Esophagus squamous epithelium (tissue), 5 donors: ENCODE data around the gene SLC36A2. TPM values are rescaled to one million over a fixed set of nuclear protein-coding genes. Genes with fewer than 3 reads are reported as not detected.

Experiments
- DNase-seq: peaks from one replicate; lab custom pipeline; 2025; lab: John Stamatoyannopoulos, UW
- H3K27ac ChIP-seq, 4 donors: fragments of 200-600 bp; sonication (generic); one replicate each; pipeline ENCODE4 v1.5.1; 2016 to 2019; ENCODE audit warnings: mild to moderate bottlenecking in 1 of 4
- H3K27me3 ChIP-seq, 4 donors: fragments of 200-600 bp; sonication (generic); 1 replicate in 3 of 4; 2 replicates in 1 of 4; pipeline versions ENCODE4 v1.5.1 to v1.6.0; 2017 to 2021; ENCODE audit warnings: antibody characterized with exemption in 1 of 4
- H3K36me3 ChIP-seq, 3 donors: fragments of 200-600 bp; sonication (generic); one replicate each; pipeline ENCODE4 v1.5.1; 2016 to 2019
- H3K4me1 ChIP-seq, 3 donors: fragments of 200-600 bp; sonication (generic); one replicate each; pipeline ENCODE4 v1.5.1; 2017 to 2019
- H3K4me3 ChIP-seq, 4 donors: fragments of 200-600 bp; sonication (generic); 1 replicate in 3 of 4; 2 replicates in 1 of 4; pipeline ENCODE4 v1.5.1; 2016 to 2019; ENCODE audit warnings: mild to moderate bottlenecking in 2 of 4, moderate library complexity in 1 of 4
- H3K9me3 ChIP-seq, 3 donors: fragments of 200-600 bp; sonication (generic); one replicate each; pipeline ENCODE4 v1.5.1; 2016 to 2019
- CTCF ChIP-seq, 6 experiments: fragments of 450-650 bp in 4 of 6; fragments of 200-600 bp in 2 of 6; sonication (generic) in 2 of 6; IDR thresholded peaks; one replicate each; pipeline ENCODE4 v1.5.1; 2016 to 2019; ENCODE audit warnings: antibody characterized with exemption in 6 of 6, mild to moderate bottlenecking in 4 of 6, moderate library complexity in 4 of 6
- POLR2A ChIP-seq, 4 donors: fragments of 450-650 bp; IDR thresholded peaks; one replicate each; pipeline ENCODE4 v1.6.1; 2017; ENCODE audit warnings: antibody characterized with exemption in 4 of 4, mild to moderate bottlenecking in 4 of 4, moderate library complexity in 3 of 4
- WGBS, 2 donors: methylation state at CpG; one replicate each; pipeline ENCODE4 v1.1.5; 2018; 5-methylcytosine and 5-hydroxymethylcytosine counted together
- intact Hi-C: fragments of 100-400 bp; cut with DNase I; formaldehyde crosslinking; loops from one replicate; pipeline ENCODE4 v1.15.0; 2022
- total RNA-seq, 4 donors: library from RNA; depleted of rRNA; stranded (reverse); fragments of >200 nt; gene quantifications; one replicate each; pipeline ENCODE4 v1.1.0, GENCODE V29; 2016
- donor health status: DM: yes; HTN: yes; CAD: no.

Gene SLC36A2
- total RNA-seq, 4 donors from 2014 or later, result not detected

DNA sequence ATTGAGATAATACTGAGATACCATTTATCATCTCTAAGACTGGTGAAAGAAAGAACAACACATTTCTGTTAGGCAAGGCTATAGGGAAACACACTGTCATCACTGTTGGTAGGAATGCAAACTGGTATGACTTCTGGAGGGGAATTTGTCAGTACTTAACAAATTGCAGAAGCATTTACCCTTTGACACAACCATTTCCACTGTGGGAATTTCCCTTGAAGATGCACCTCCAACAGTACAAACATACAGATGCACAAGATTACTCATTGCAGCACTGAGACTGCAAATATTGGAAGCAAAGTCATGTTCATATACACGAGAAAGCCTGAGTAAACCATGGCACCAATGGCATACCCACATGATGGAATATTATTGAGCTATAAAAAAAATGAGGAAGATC, 76.8 kb downstream of the SLC36A2 start:
- no peak for DNase-seq
- no peak overlapping the region for H3K4me3 ChIP-seq
- intact Hi-C loops, result no loop called here
- 21 to 43% methylated on average over 1 of the region's 1 CpG for WGBS, 2 donors
- no peaks in the 10 kb centered on the region for H3K27me3 ChIP-seq
- no peak overlapping the region for H3K27ac ChIP-seq
- TF ChIP-seq POLR2A (IDR thresholded peaks at IDR 0.05), result no peak
- no peak for TF ChIP-seq CTCF (IDR thresholded peaks at IDR 0.05)
- peaks cover 0 to 15% (median 0%) of the 10 kb centered on the region in 3 donors for H3K4me1 ChIP-seq
- H3K36me3 ChIP-seq, result peaks cover 0 to 62% (median 21%) of the 10 kb centered on the region in 3 donors
- no peaks in the 10 kb centered on the region for H3K9me3 ChIP-seq

DNA sequence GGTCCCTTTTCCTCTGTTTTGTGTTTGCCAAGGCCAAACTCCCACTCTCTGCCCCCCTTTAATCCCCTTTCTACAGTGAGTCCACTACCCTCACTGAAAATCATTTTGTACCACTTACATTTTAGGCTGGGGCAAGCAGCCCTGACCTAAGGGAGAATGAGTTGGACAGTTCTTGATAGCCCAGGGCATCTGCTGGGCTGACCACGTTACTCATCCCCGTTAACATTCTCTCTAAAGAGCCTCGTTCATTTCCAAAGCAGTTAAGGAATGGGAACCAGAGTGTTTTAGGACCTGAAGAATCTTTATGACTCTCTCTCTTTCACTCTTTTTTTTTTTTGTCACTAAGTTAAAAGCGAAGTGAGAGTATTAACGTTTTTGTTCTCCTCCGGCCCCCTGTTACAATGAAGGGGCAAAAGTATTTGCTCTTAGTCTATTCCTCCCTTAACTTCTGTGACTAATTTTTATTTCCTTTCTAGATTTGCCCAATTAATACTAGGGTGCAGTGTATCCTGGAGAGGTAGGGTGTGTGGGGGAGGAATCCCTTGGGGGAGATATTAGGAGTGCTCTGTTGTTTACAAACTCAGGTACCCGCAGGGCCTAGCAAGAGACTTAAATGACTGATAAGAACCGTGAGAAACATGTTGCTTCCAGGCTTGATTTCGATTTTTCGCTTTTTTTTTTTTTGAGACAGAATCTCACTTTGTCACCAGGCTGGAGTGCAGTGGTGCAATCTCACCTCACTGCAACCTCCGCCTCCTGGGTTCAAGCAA, 79.7 kb downstream of the SLC36A2 start:
- Histone ChIP-seq H3K27ac (no peak overlapping the region), H3K27me3 (no peaks in the 10 kb centered on the region), H3K4me3 (no peak overlapping the region), H3K4me1 (peaks cover 5 to 28% (median 14%) of the 10 kb centered on the region in 3 donors), H3K36me3 (peaks cover 0 to 73% (median 21%) of the 10 kb centered on the region in 3 donors), H3K9me3 (no peaks in the 10 kb centered on the region)
- DNase-seq, result no peak
- TF ChIP-seq CTCF (IDR thresholded peaks at IDR 0.05) (no peak), POLR2A (IDR thresholded peaks at IDR 0.05) (no peak)
- intact Hi-C loops, result no loop called here
- WGBS, 2 donors, result 92 to 95% methylated on average over 11 of the region's 11 CpGs

Other genes starting within 250 kb of the SLC36A2 start
- 10 to 100 TPM in 3 of 4 donors, 1 to 10 TPM in 1; 8.6 to 80.3 (median 24.9) TPM for gene ANXA6, start 189.8 kb downstream of the SLC36A2 start, total RNA-seq
- 10 to 100 TPM; 10.9 to 87.0 (median 37.8) TPM for gene CCDC69, start 123.5 kb downstream of the SLC36A2 start, total RNA-seq
- gene GM2A, start 94.4 kb downstream of the SLC36A2 start, total RNA-seq, result 100 to 1,000 TPM in 2 of 4 donors, 10 to 100 TPM in 2; 62.4 to 132 (median 89.7) TPM
- not detected for gene SLC36A3, start 43.8 kb downstream of the SLC36A2 start, total RNA-seq
- 1 to 10 TPM; 7.3 to 9.1 (median 8.3) TPM for gene SLC36A1, start 100.0 kb upstream of the SLC36A2 start, total RNA-seq
- 100 to 1,000 TPM in 1 of 4 donors, 10 to 100 TPM in 3; 86.5 to 117 (median 99.0) TPM for gene FAT2, start 243.8 kb upstream of the SLC36A2 start, total RNA-seq